Mammary epithelial cell (primary cell): ENCODE data around the gene SIK1.

Source experiments
- EZH2 ChIP-seq: IDR thresholded peaks from 2 replicates; pipeline ENCODE4 v1.6.1; 2012; ENCODE audit warnings: low read length, inconsistent platforms, borderline replicate concordance
- TF ChIP-seq, protein P1 (sequence below), 2 donors: IDR thresholded peaks in 1 of 2; conservative IDR thresholded peaks in 1 of 2; 2 replicates each; pipeline ENCODE4 v1.5.1; 2011 to 2012; ENCODE audit warnings: inconsistent platforms in 2 of 2, low read length in 2 of 2, mild to moderate bottlenecking in 2 of 2, control low read depth in 1 of 2, low read depth in 1 of 2; ENCODE audit not compliant: insufficient read depth in 1 of 2; ENCODE audit errors: extremely low read depth in 1 of 2

DNA sequence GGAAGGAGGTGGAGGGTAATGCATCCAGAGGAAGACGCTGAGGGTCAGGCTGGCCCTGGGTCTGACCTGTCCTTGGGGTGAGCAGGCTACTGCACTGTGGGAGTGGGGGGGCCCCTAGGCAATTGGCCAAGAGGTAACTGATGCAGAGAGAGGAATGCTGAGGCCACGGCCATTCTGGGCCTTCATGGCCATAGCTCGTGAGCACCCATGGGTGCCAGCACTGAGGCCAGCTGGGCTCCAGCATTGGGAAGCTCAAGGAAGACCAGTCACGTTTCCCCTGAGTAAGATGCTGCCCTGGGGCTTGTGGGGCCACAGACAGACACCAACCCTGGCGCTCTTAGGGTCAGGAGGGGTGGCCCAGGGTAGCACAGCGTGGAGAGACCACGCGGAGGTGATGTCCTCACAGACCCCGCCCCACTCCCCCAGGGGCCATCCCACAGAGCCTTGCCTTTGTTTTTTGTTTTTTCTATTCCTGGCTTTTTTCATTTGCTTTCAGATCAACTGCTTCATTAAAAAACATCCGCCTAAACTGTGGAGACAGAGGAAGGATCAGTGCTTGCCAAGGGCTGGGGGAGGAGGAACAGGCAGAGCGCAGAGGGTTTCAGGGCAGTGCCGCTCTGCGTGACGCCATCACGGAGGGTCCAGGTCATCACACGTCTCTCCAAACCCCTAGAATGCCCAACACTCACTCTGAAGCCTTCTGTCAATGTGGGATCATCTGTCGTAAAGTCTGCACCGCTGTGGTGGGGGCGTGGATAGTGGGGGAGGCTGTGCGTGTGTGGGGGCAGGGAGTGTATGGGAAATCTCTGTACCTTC lies 61.1 kb downstream of the SIK1 start:
- TF ChIP-seq, protein P1, sequence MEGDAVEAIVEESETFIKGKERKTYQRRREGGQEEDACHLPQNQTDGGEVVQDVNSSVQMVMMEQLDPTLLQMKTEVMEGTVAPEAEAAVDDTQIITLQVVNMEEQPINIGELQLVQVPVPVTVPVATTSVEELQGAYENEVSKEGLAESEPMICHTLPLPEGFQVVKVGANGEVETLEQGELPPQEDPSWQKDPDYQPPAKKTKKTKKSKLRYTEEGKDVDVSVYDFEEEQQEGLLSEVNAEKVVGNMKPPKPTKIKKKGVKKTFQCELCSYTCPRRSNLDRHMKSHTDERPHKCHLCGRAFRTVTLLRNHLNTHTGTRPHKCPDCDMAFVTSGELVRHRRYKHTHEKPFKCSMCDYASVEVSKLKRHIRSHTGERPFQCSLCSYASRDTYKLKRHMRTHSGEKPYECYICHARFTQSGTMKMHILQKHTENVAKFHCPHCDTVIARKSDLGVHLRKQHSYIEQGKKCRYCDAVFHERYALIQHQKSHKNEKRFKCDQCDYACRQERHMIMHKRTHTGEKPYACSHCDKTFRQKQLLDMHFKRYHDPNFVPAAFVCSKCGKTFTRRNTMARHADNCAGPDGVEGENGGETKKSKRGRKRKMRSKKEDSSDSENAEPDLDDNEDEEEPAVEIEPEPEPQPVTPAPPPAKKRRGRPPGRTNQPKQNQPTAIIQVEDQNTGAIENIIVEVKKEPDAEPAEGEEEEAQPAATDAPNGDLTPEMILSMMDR (conservative IDR thresholded peaks at IDR 0.05 in 1 of 2, IDR thresholded peaks at IDR 0.05 in 1 of 2; ENCODE audit: extremely low read depth in 1 of 2, insufficient read depth in 1 of 2, low read depth in 1 of 2, low read length in 2 of 2), result no peak
- TF ChIP-seq EZH2, result no peak
